IPS-20b (cell line): ENCODE measurements around the gene NCR2.

Experiments used
- H3K27ac ChIP-seq: one replicate; pipeline ENCODE4 v1.5.1; 2013; ENCODE audit warnings: low read length
- H3K27me3 ChIP-seq: 2 replicates; pipeline ENCODE4 v1.6.1; 2013; ENCODE audit warnings: mild to moderate bottlenecking, low read length, inconsistent platforms; ENCODE audit not compliant: insufficient read depth
- H3K36me3 ChIP-seq: 2 replicates; pipeline ENCODE4 v1.6.1; 2013; ENCODE audit warnings: low read depth, mild to moderate bottlenecking, inconsistent platforms, low read length, moderate library complexity; ENCODE audit not compliant: insufficient read depth
- H3K4me1 ChIP-seq: 2 replicates; pipeline ENCODE4 v1.6.1; 2013; ENCODE audit warnings: mild to moderate bottlenecking, control low read depth, inconsistent platforms, low read length, moderate library complexity; ENCODE audit not compliant: insufficient read depth
- H3K4me3 ChIP-seq: 2 replicates; pipeline ENCODE4 v1.5.1; 2013; ENCODE audit warnings: mild to moderate bottlenecking, low read length, inconsistent platforms
- H3K9ac ChIP-seq: 2 replicates; pipeline ENCODE4 v1.6.1; 2013; ENCODE audit warnings: low read depth, mild to moderate bottlenecking, inconsistent platforms, low read length, moderate library complexity
- H3K9me3 ChIP-seq: 2 replicates; pipeline ENCODE4 v1.6.1; 2013; ENCODE audit warnings: mild to moderate bottlenecking, low read depth, low read length, inconsistent platforms; ENCODE audit not compliant: insufficient read depth

The NCR2 gene

DNA sequence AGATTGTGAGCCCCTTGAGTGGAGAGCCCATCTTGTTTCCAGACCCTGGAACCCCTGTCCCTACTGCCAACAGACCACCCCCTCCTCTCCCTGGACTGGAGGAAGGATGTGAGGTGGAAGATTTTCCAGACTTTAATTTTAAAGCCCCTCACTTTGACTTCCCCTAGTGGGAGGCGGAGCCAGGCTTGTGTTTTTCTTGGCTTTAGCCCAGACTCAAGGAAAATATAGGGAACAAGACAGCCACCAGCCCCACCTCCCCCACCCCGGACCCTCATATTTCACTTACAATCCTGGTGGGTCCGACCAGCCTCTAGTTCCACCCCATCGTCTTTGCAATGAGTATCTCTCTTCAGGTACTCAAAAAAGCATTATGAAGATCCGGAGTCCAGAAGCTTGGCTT, 40.8 kb downstream of the NCR2 start:
- H3K9ac ChIP-seq = no peak overlapping the region
- H3K27ac ChIP-seq = no peak overlapping the region
- H3K4me3 ChIP-seq = peak overlapping the region; percentile 45; the same call in 1 of the 2 replicates
- H3K36me3 ChIP-seq = no peaks in the 10 kb centered on the region
- H3K9me3 ChIP-seq = no peaks in the 10 kb centered on the region
- peaks cover 16% of the 10 kb centered on the region; the same call in 1 of the 2 replicates for H3K4me1 ChIP-seq
- peaks cover 99% of the 10 kb centered on the region for H3K27me3 ChIP-seq

DNA sequence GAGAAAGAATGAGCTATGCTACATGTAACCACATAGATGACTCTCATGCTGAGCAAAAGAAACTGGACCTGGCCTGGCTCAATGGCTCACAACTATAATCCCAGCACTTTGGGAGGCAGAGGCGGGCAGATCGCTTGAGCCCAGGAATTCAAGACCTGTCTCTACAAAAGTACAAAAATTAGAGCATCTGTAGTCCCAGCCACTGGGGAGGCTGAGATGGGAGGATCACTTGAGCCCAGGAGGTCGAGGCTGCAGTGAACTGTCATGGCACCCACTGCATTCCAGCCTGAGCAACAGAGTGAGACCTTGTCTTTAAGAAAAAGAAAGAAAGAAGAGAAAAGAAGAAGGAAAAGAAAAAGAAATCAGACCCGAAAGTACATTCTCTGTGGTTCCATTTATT, 41.7 kb downstream of the NCR2 start:
- H3K4me3 ChIP-seq = no peak overlapping the region
- H3K4me1 ChIP-seq = peaks cover 16% of the 10 kb centered on the region; the same call in 1 of the 2 replicates
- H3K36me3 ChIP-seq = no peaks in the 10 kb centered on the region
- no peak overlapping the region for H3K9ac ChIP-seq
- peaks cover 99% of the 10 kb centered on the region for H3K27me3 ChIP-seq
- no peaks in the 10 kb centered on the region for H3K9me3 ChIP-seq
- no peak overlapping the region for H3K27ac ChIP-seq

DNA sequence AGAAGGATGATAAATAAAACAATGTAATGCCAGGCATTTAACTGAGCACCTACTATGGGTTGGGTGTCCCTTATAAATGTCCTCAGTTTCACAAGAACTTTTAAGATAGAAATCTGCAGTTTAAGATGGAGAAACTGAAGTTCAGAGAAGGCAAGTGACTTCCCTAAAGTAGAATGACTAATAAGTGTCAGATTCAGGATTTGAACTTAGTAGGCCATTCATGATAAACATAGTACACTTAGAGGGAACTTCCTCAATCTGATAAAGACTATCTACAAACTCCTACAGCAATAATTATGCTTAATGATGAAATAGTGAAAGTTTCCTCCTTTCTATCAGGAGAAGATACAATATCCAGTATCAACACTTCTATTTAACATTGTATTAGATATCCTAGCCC, 43.9 kb downstream of the NCR2 start:
- no peaks in the 10 kb centered on the region for H3K9me3 ChIP-seq
- H3K27me3 ChIP-seq = peaks cover 94% of the 10 kb centered on the region
- no peaks in the 10 kb centered on the region for H3K36me3 ChIP-seq
- peaks cover 7% of the 10 kb centered on the region; the same call in 1 of the 2 replicates for H3K4me1 ChIP-seq
- no peak overlapping the region for H3K27ac ChIP-seq
- no peak overlapping the region for H3K9ac ChIP-seq
- no peak overlapping the region for H3K4me3 ChIP-seq

DNA sequence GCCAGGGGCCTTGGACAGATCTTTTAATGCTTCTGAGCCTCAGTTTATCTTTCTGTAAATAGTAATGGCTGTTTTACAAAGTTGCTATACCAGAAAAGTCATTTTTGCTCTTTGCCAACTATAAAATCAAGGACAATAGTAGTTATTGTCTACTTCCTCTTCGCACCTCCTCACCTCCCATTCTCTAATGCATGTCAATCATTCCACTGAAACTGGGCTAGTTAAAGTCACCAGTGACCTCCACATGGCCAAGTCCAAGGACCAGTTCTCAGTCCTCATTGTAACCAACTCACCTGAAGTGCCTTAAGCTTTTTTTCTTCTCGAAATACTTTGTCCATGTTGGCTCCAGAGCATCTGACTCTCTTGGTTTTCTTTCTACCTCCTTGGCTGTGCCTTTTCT, 51.2 kb downstream of the NCR2 start:
- no peaks in the 10 kb centered on the region for H3K4me1 ChIP-seq
- H3K36me3 ChIP-seq = no peaks in the 10 kb centered on the region
- peaks cover 79% of the 10 kb centered on the region for H3K27me3 ChIP-seq
- H3K4me3 ChIP-seq = no peak overlapping the region
- no peak overlapping the region for H3K27ac ChIP-seq
- no peaks in the 10 kb centered on the region for H3K9me3 ChIP-seq
- no peak overlapping the region for H3K9ac ChIP-seq

DNA sequence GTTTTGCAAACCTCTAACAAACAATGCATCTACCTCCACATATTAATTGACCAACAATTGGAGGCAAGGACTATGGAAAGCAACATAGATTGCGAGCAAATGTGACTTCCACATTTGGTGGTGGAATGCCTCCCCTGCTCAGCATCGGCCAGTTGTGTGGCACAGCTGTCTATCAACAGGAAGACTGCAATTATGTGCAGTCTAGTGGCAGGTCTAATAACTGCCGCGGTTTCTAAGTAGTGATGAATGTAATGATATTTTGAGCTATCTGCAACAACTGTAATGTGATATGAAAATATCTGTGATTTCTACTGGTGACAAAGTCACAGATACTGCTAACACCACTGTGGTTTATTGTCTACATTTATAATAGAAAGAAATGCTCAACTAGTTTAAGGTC, 56.8 kb downstream of the NCR2 start:
- peaks cover 65% of the 10 kb centered on the region for H3K27me3 ChIP-seq
- no peak overlapping the region for H3K9ac ChIP-seq
- peaks cover 4% of the 10 kb centered on the region; the same call in 1 of the 2 replicates for H3K9me3 ChIP-seq
- no peaks in the 10 kb centered on the region for H3K36me3 ChIP-seq
- H3K4me1 ChIP-seq = no peaks in the 10 kb centered on the region
- no peak overlapping the region for H3K4me3 ChIP-seq
- H3K27ac ChIP-seq = no peak overlapping the region

DNA sequence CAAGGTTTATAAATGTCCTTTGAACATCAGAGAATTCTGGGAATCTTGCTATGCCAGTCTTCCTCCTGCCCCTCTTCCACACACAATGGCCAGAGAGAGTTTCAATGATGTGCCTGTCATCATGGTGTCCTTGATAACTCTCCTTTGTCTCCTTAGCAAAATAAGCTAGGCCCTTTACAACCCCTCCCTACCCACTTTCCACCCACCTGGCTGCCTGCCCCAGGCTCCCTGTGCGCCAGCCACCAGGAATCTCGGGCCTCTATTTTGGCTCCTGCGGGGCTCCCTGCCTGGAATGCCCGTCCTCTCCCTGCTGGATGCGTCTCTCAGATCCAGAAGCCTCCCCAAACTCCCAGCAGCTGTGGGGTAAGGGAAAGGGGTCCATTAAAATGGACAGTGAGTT, 60.9 kb downstream of the NCR2 start:
- Histone ChIP-seq H3K9me3 (peaks cover 7% of the 10 kb centered on the region), H3K27ac (no peak overlapping the region), H3K27me3 (peaks cover 74% of the 10 kb centered on the region), H3K4me1 (no peaks in the 10 kb centered on the region), H3K4me3 (no peak overlapping the region), H3K9ac (no peak overlapping the region), H3K36me3 (no peaks in the 10 kb centered on the region)

DNA sequence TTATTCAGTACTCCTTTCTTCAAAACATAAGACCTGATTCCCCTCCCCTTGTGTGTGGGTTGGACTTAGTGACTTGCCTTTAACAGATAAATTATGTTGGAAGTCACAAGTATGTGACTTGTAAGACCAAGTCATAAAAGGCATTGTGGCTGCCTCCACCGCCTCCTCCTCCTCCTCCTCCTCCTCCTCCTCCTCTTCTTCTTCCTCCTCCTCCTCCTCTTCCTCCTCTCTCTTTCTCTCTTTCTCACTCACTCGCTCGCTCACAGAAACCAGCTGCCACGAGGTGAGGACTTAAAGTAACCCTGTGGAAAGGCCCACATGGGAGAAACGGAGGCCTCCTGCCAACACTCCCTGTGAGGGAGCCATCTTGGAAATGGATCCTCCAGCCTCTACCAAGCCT, 64.0 kb downstream of the NCR2 start:
- Histone ChIP-seq H3K4me1 (no peaks in the 10 kb centered on the region), H3K27me3 (peaks cover 86% of the 10 kb centered on the region), H3K27ac (no peak overlapping the region), H3K36me3 (no peaks in the 10 kb centered on the region), H3K4me3 (no peak overlapping the region), H3K9me3 (peaks cover 4% of the 10 kb centered on the region), H3K9ac (no peak overlapping the region)
